KMS-11 (cell line): ENCODE data around the gene C16orf78.

Experiments used
- H2AFZ ChIP-seq: fragments of 200-600 bp; sonication (generic); 2 replicates; pipeline ENCODE4 v1.6.1; 2016; ENCODE audit warnings: antibody characterized with exemption, mixed run types, low read depth
- H3K27ac ChIP-seq: fragments of 200-600 bp; sonication (generic); 2 replicates; pipeline ENCODE4 v1.6.1; 2016; ENCODE audit warnings: mild to moderate bottlenecking, mixed run types
- H3K27me3 ChIP-seq: fragments of 200-600 bp; sonication (generic); 2 replicates; pipeline ENCODE4 v1.6.1; 2017; ENCODE audit warnings: mild to moderate bottlenecking, low read depth, mixed run types, moderate library complexity; ENCODE audit not compliant: insufficient read depth
- H3K36me3 ChIP-seq: fragments of 200-600 bp; sonication (generic); 2 replicates; pipeline ENCODE4 v1.6.1; 2017; ENCODE audit warnings: mild to moderate bottlenecking, mixed run types; ENCODE audit not compliant: insufficient read depth
- H3K4me1 ChIP-seq: fragments of 200-600 bp; sonication (generic); 2 replicates; pipeline ENCODE4 v1.6.1; 2016; ENCODE audit warnings: mild to moderate bottlenecking, low read depth, mixed run types; ENCODE audit not compliant: poor library complexity, severe bottlenecking
- H3K4me2 ChIP-seq: fragments of 200-600 bp; sonication (generic); 2 replicates; pipeline ENCODE4 v1.7.0; 2016; ENCODE audit warnings: mild to moderate bottlenecking, mixed run types
- H3K4me3 ChIP-seq: fragments of 200-600 bp; sonication (generic); IDR thresholded peaks from 2 replicates; pipeline ENCODE4 v1.6.1; 2017; ENCODE audit warnings: low read depth, low read length, mixed read lengths; ENCODE audit not compliant: insufficient read depth
- H3K79me2 ChIP-seq: fragments of 200-600 bp; sonication (generic); 2 replicates; pipeline ENCODE4 v1.6.1; 2016; ENCODE audit warnings: low read depth, mixed run types; ENCODE audit not compliant: insufficient read depth
- H3K9ac ChIP-seq: fragments of 200-600 bp; sonication (generic); 2 replicates; pipeline ENCODE4 v1.6.1; 2016; ENCODE audit warnings: mild to moderate bottlenecking, mixed run types
- H4K20me1 ChIP-seq: fragments of 200-600 bp; sonication (generic); 2 replicates; pipeline ENCODE4 v1.6.1; 2016; ENCODE audit warnings: mild to moderate bottlenecking, mixed run types; ENCODE audit not compliant: insufficient read depth
- CTCF ChIP-seq: fragments of 200-600 bp; sonication (generic); conservative IDR thresholded peaks from 2 replicates; pipeline ENCODE4 v1.6.1; 2017; ENCODE audit warnings: low read depth, mild to moderate bottlenecking, antibody characterized with exemption, low read length, moderate library complexity, mixed read lengths

The C16orf78 gene

GRCh38 chr16:49366669-49367068 is 6.9 kb upstream of the C16orf78 start:
- H4K20me1 ChIP-seq = no peaks in the 10 kb centered on the region
- no peak for TF ChIP-seq CTCF
- no peak overlapping the region for H3K9ac ChIP-seq
- H3K36me3 ChIP-seq = no peaks in the 10 kb centered on the region
- no peak overlapping the region for H2AFZ ChIP-seq
- H3K27me3 ChIP-seq = no peaks in the 10 kb centered on the region
- no peaks in the 10 kb centered on the region for H3K79me2 ChIP-seq
- no peak overlapping the region for H3K27ac ChIP-seq
- H3K4me2 ChIP-seq = no peak overlapping the region
- no peak overlapping the region for H3K4me3 ChIP-seq
- no peaks in the 10 kb centered on the region for H3K4me1 ChIP-seq

- Histone ChIP-seq H3K9ac (no peak overlapping the region), H3K4me1 (no peaks in the 10 kb centered on the region)
- no peak for TF ChIP-seq CTCF
Measured at GRCh38 chr16:49369651-49370611, 3.7 kb upstream of the C16orf78 start.

GRCh38 chr16:49376206-49376605 is 2.6 kb downstream of the C16orf78 start:
- no peak for TF ChIP-seq CTCF
- no peak overlapping the region for H3K27ac ChIP-seq
- no peaks in the 10 kb centered on the region for H3K79me2 ChIP-seq
- no peaks in the 10 kb centered on the region for H3K4me1 ChIP-seq
- H3K9ac ChIP-seq = no peak overlapping the region
- no peak overlapping the region for H3K4me3 ChIP-seq
- no peaks in the 10 kb centered on the region for H4K20me1 ChIP-seq
- no peaks in the 10 kb centered on the region for H3K27me3 ChIP-seq
- H3K36me3 ChIP-seq = no peaks in the 10 kb centered on the region
- H2AFZ ChIP-seq = no peak overlapping the region
- H3K4me2 ChIP-seq = no peak overlapping the region

More at GRCh38 chr16:49369651-49370611, 3.7 kb upstream of the C16orf78 start:
- no peak overlapping the region for H3K4me3 ChIP-seq
- H2AFZ ChIP-seq = no peak overlapping the region
- no peaks in the 10 kb centered on the region for H4K20me1 ChIP-seq
- no peaks in the 10 kb centered on the region for H3K79me2 ChIP-seq
- no peaks in the 10 kb centered on the region for H3K27me3 ChIP-seq
- H3K4me2 ChIP-seq = no peak overlapping the region
- H3K36me3 ChIP-seq = no peaks in the 10 kb centered on the region
- no peak overlapping the region for H3K27ac ChIP-seq

GRCh38 chr16:49377196-49377755 is 3.7 kb downstream of the C16orf78 start:
- Histone ChIP-seq H3K4me2 (no peak overlapping the region), H3K9ac (no peak overlapping the region), H3K27ac (no peak overlapping the region), H3K4me1 (no peaks in the 10 kb centered on the region), H3K79me2 (no peaks in the 10 kb centered on the region), H3K27me3 (no peaks in the 10 kb centered on the region), H2AFZ (no peak overlapping the region), H3K36me3 (no peaks in the 10 kb centered on the region), H3K4me3 (no peak overlapping the region), H4K20me1 (no peaks in the 10 kb centered on the region)
- no peak for TF ChIP-seq CTCF
